OCI-LY1 (cell line): Measurements from ENCODE around the gene NEDD4L.

Experiments
- H2AFZ ChIP-seq: fragments of 200-600 bp; sonication (generic), shearing (Covaris generic); 2 replicates; pipeline ENCODE4 v1.6.0; 2014; ENCODE audit warnings: antibody characterized with exemption, mild to moderate bottlenecking, low read length
- H3F3A ChIP-seq: fragments of 200-600 bp; sonication (generic), shearing (Covaris generic); 2 replicates; pipeline ENCODE4 v1.6.0; 2014; ENCODE audit warnings: mild to moderate bottlenecking, antibody characterized with exemption, low read length, moderate library complexity; ENCODE audit not compliant: insufficient read depth
- H3K27ac ChIP-seq: fragments of 200-600 bp; sonication (generic); 2 replicates; pipeline ENCODE4 v1.5.1; 2014; ENCODE audit warnings: low read length, mixed run types, mild to moderate bottlenecking, low read depth; ENCODE audit not compliant: poor library complexity, severe bottlenecking
- H3K27me3 ChIP-seq: fragments of 200-600 bp; sonication (generic); 2 replicates; pipeline ENCODE4 v1.6.0; 2014; ENCODE audit warnings: antibody characterized with exemption, mild to moderate bottlenecking, low read length, moderate library complexity; ENCODE audit not compliant: insufficient read depth
- H3K36me3 ChIP-seq: fragments of 200-600 bp; sonication (generic); 2 replicates; pipeline ENCODE4 v1.6.1; 2014; ENCODE audit warnings: mild to moderate bottlenecking, antibody characterized with exemption, low read length, moderate library complexity, mixed read lengths; ENCODE audit not compliant: insufficient read depth
- H3K4me1 ChIP-seq: fragments of 200-600 bp; sonication (generic); 2 replicates; pipeline ENCODE4 v1.5.1; 2014; ENCODE audit warnings: mild to moderate bottlenecking, low read length, moderate library complexity; ENCODE audit not compliant: insufficient read depth, severe bottlenecking
- H3K4me2 ChIP-seq: fragments of 200-600 bp; sonication (generic), shearing (Covaris generic); 2 replicates; pipeline ENCODE4 v1.6.1; 2014; ENCODE audit warnings: low read length
- H3K4me3 ChIP-seq: fragments of 200-600 bp; sonication (generic); 2 replicates; pipeline ENCODE4 v1.5.1; 2014; ENCODE audit warnings: low read length, low read depth, mild to moderate bottlenecking, mixed read lengths; ENCODE audit not compliant: poor library complexity, severe bottlenecking
- H3K79me2 ChIP-seq: fragments of 200-600 bp; shearing (Covaris generic); 2 replicates; pipeline ENCODE4 v1.6.1; 2016; ENCODE audit warnings: mixed run types, low read length, mixed read lengths; ENCODE audit not compliant: insufficient read depth
- H3K9ac ChIP-seq: fragments of 200-600 bp; sonication (generic), shearing (Covaris generic); 2 replicates; pipeline ENCODE4 v1.6.1; 2014; ENCODE audit warnings: mild to moderate bottlenecking, low read length, mixed read lengths
- H3K9me2 ChIP-seq: fragments of 200-600 bp; sonication (generic), shearing (Covaris generic); 2 replicates; pipeline ENCODE4 v1.6.1; 2014; ENCODE audit warnings: low read depth, mild to moderate bottlenecking, low read length, mixed read lengths
- H3K9me3 ChIP-seq: fragments of 200-600 bp; shearing (Covaris generic); 2 replicates; pipeline ENCODE4 v1.6.1; 2014; ENCODE audit warnings: low read length, mixed read lengths
- H4K20me1 ChIP-seq: fragments of 200-600 bp; sonication (generic), shearing (Covaris generic); 2 replicates; pipeline ENCODE4 v1.6.0; 2016; ENCODE audit warnings: mild to moderate bottlenecking, low read length; ENCODE audit not compliant: insufficient read depth
- CTCF ChIP-seq: fragments of 200-600 bp; sonication (generic), shearing (Covaris generic); IDR thresholded peaks from 2 replicates; pipeline ENCODE4 v1.5.1; 2017; ENCODE audit warnings: mild to moderate bottlenecking, antibody characterized with exemption, low read length, moderate library complexity, mixed read lengths
- EZH2 ChIP-seq: fragments of 200-600 bp; sonication (generic), shearing (Covaris generic); IDR thresholded peaks from 2 replicates; pipeline ENCODE4 v1.8.0; 2017; ENCODE audit warnings: borderline replicate concordance, mixed run types, mild to moderate bottlenecking, antibody characterized with exemption, low read length, moderate library complexity, mixed read lengths

NEDD4L gene

DNA sequence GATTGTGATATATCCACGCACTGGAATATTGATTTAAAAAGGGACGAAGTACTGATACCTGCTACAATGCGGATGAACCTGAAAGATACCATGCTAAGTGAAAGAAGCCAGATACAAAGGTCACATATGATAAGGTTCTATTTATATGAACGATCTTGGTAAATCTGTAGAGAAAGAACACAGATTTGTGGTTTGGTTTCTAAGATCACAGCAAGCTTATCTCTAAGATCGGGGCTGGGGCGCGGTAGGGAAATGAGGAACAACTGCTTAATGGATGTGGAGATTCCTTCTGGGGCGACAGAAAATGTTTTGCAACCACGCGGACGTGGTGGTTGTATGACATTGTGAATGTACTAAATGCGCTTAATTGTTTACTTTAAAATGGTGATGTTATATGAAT lies 60.1 kb downstream of the NEDD4L start:
- H3K4me1 ChIP-seq = peaks cover 52% of the 10 kb centered on the region
- H3K36me3 ChIP-seq = no peaks in the 10 kb centered on the region
- no peak overlapping the region for H2AFZ ChIP-seq
- no peak for TF ChIP-seq EZH2
- no peak for TF ChIP-seq CTCF
- no peak overlapping the region for H3K9ac ChIP-seq
- no peaks in the 10 kb centered on the region for H3K9me3 ChIP-seq
- H3K79me2 ChIP-seq = no peaks in the 10 kb centered on the region
- H4K20me1 ChIP-seq = no peaks in the 10 kb centered on the region
- no peaks in the 10 kb centered on the region; the same call in 1 of the 2 replicates for H3K27me3 ChIP-seq
- H3K4me3 ChIP-seq = no peak overlapping the region
- H3K4me2 ChIP-seq = no peak overlapping the region
- H3K9me2 ChIP-seq = no peaks in the 10 kb centered on the region
- no peak overlapping the region for H3K27ac ChIP-seq
- H3F3A ChIP-seq = no peaks in the 10 kb centered on the region

DNA sequence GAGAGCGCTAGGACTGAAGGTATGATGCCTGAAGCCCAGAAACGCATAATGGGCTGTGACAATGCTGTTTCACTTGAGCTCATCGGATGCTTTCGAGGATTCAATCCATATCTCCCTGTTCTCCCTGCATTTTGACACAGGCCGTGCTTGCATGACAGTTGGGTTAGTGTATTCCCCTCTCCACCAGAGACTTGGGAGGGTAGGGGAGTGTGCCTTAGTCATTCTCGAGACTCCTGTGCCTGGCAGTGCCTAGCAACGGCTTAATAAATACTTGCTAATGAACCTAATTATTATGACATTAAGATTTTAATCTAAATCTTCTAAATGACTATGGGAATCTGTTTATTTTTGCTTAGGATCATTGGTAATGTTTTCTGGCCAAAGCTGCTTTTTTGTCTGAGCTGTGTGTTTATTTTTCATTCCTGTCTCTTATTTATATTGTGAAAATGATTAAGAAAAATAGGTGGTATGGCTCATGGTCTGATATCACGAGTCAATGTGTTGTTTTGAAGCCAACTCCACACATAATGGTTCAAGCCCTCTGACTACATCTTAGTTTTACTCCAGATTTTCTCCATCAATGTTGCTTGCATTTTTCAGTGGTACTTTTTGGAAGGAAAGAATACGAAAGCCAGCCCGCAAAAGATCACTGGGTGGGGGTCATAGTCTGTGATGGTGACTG lies 61.3 kb downstream of the NEDD4L start:
- Histone ChIP-seq H4K20me1 (no peaks in the 10 kb centered on the region), H3K79me2 (no peaks in the 10 kb centered on the region), H3K9ac (no peak overlapping the region), H3K9me2 (no peaks in the 10 kb centered on the region), H3K9me3 (no peaks in the 10 kb centered on the region), H3K27ac (peak overlapping the region; percentile 79), H3F3A (no peaks in the 10 kb centered on the region), H3K4me1 (peaks cover 46% of the 10 kb centered on the region), H3K4me2 (no peak overlapping the region), H2AFZ (no peak overlapping the region), H3K27me3 (no peaks in the 10 kb centered on the region; the same call in 1 of the 2 replicates), H3K4me3 (no peak overlapping the region), H3K36me3 (no peaks in the 10 kb centered on the region)
- no peak for TF ChIP-seq EZH2
- TF ChIP-seq CTCF = no peak

GRCh38 chr18:58105888-58106260 lies 61.8 kb downstream of the NEDD4L start:
- H3K79me2 ChIP-seq = no peaks in the 10 kb centered on the region
- TF ChIP-seq CTCF (no peak), EZH2 (no peak)
- H3K4me2 ChIP-seq = no peak overlapping the region

More at GRCh38 chr18:58105888-58106260, 61.8 kb downstream of the NEDD4L start:
- peaks cover 44% of the 10 kb centered on the region for H3K4me1 ChIP-seq
- H3K9me3 ChIP-seq = no peaks in the 10 kb centered on the region
- H3K9ac ChIP-seq = no peak overlapping the region
- no peaks in the 10 kb centered on the region for H3K9me2 ChIP-seq
- H3K36me3 ChIP-seq = no peaks in the 10 kb centered on the region
- no peaks in the 10 kb centered on the region; the same call in 1 of the 2 replicates for H3K27me3 ChIP-seq
- H4K20me1 ChIP-seq = no peaks in the 10 kb centered on the region
- peak overlapping the region; percentile 79 for H3K27ac ChIP-seq
- no peaks in the 10 kb centered on the region for H3F3A ChIP-seq
- no peak overlapping the region for H3K4me3 ChIP-seq
- no peak overlapping the region for H2AFZ ChIP-seq
